ENCODE results near the gene LYZL4. TPM values are rescaled to one million over a fixed set of nuclear protein-coding genes. Genes with fewer than 3 reads are reported as not detected.

The LYZL4 gene
- total RNA-seq, 4 donors from 2014 or later, result not detected

GRCh38 chr3:42347928-42348327 lies 62.5 kb downstream of the LYZL4 start:
- WGBS, 2 donors, result 73 to 89% methylated on average over 2 of the region's 2 CpGs
- intact Hi-C loops (cut with DNase I), result no loop called here

More at GRCh38 chr3:42347928-42348327, 62.5 kb downstream of the LYZL4 start:
- Histone ChIP-seq H3K36me3 (no peaks in the 10 kb centered on the region), H3K4me3 (no peak overlapping the region), H3K27me3 (peaks cover 0 to 14% (median 0%) of the 10 kb centered on the region in 4 donors), H3K4me1 (no peaks in the 10 kb centered on the region), H3K27ac (no peak overlapping the region), H3K9me3 (no peaks in the 10 kb centered on the region)
- no peak for DNase-seq
- no peak for TF ChIP-seq POLR2A (IDR thresholded peaks at IDR 0.05)
- no peak for TF ChIP-seq CTCF (IDR thresholded peaks at IDR 0.05)

Other genes with a start within 250 kb of the LYZL4 start
- 1 to 10 TPM in 2 of 4 donors, not detected in 2; 1.9 to 3.1 TPM for gene CCK, start 144.4 kb downstream of the LYZL4 start, total RNA-seq
- gene VIPR1, start 92.0 kb upstream of the LYZL4 start, total RNA-seq, result 10 to 100 TPM in 1 of 4 donors, 1 to 10 TPM in 3; 3.6 to 15.4 (median 8.6) TPM
- 10 to 100 TPM in 3 of 4 donors, 1 to 10 TPM in 1; 8.8 to 38.5 (median 26.2) TPM for gene SEC22C, start 171.4 kb upstream of the LYZL4 start, total RNA-seq
- 10 to 100 TPM; 11.4 to 23.5 (median 20.5) TPM for gene SS18L2, start 180.2 kb upstream of the LYZL4 start, total RNA-seq
- gene NKTR, start 190.1 kb upstream of the LYZL4 start, total RNA-seq, result 100 to 1,000 TPM in 1 of 4 donors, 10 to 100 TPM in 3; 18.0 to 112 (median 50.7) TPM
- 10 to 100 TPM in 2 of 4 donors, 1 to 10 TPM in 2; 5.0 to 34.3 (median 10.3) TPM for gene ZBTB47, start 243.1 kb upstream of the LYZL4 start, total RNA-seq